ENCODE data around the gene SOX13.

Gene SOX13

DNA sequence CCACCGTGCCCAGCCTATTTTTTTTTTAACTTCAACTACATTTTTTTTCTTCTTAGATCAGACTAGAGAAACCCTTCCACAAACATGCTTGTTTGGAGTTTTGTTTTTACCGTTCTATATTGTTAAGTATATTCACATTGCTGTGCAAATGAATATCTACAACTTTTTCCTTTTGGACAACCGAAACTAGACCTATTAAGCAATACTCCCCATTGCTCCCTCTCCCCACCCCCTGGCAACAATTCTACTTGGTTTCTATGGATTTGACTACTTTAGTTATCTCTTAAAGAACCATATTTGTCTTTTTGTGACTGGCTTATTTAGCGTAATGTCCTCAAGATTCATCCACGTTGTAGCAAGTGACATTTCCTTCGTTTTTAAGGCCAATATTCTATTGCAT is 59.8 kb downstream of the SOX13 start:
- DNase-seq: no peak

DNA sequence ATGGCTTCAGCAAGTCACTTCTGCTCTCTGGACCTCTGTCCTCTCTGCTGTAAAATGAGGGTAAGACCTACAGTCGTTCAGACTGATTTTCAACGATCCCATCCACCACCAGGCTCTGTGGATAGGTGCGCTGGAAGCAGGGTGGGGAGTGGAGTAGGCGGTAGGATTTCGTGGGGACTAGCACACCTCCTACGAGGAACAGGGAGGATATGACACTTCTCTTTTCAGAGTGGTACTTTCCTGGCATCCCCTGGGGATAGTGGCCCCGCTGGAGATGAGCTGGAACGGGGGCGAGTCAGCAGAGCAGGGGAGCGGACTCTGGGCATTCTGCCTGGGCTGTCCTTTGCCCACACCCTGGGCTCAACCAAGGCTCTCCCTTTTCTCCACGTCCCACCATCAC is 61.2 kb downstream of the SOX13 start:
- no peak for DNase-seq

DNA sequence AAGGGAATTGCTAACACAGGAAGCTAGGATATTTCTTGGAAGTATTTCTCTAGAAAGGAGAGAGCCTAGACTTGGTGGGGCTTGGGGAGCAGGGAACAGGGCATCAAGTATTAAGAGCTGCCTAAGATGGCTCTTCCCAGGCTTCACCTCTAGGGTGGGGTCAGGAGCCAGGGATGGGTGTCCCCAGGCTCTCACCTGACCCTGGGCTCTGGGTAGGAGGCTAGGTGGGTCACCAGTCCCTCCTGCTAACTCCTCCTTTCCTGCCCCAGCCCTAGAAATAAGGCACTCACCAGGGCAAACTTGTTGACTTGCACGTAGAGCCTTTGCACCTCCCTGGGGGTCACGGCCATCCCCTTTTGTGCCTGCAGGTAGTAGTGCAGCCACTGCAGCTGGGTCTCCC is 63.9 kb downstream of the SOX13 start:
- no peak for DNase-seq

DNA sequence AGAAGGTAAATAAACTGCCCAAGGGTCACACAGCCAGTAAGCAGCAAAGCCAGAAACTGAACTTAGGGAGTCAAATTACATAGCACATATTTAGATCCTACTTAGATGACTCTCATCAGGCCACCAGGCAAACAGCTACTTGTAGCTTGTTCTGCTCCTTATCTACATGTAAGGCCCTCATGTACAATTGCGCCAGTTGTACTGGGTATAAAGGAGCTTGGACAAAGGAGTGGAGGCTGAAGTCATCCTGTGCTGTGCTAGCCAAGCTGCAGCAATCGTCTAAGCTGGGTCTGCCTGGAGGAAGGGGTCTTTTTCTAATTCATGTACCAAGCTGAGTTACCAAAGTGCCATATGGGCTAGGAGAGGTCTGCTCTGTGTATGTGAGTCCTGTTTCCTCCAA is 66.2 kb downstream of the SOX13 start:
- DNase-seq: no peak

DNA sequence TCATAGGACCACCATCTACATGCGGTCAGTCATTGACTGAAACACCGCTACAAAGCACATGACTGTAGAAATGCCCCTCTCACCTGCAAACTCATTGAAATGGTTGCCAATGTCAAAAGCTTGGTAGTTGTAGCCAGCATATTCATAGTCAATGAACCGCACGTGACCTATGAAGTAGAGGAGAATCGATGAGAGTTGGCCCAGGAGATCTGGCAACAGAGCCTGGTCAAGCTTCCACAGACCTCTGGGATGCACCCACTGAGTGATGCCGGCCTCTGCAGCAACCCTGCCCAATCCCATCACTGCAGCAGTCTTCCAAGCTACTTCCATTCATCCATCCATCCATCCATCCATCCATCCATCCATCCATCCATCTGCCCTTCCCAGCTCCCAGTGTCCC is 67.0 kb downstream of the SOX13 start:
- DNase-seq: no peak

DNA sequence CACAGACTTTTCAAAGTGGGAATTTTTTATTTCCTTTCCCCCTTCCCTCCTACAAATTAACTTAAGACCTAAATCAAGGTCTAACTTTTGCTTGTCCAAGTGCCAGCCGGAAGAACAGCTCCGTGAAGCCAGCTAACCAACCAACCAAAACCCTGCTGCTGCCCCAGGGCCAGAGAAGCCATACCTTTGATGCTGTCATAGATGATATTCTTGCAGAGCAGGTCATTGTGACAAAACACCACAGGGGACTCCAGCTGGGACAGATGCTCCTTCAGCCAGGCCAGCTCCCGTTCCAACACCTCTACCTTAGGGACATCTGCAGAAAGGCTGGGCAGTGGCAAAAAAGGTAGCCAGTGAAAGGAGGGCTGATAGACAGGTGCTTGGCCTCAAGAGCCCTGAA is 68.2 kb downstream of the SOX13 start:
- no peak for DNase-seq

DNA sequence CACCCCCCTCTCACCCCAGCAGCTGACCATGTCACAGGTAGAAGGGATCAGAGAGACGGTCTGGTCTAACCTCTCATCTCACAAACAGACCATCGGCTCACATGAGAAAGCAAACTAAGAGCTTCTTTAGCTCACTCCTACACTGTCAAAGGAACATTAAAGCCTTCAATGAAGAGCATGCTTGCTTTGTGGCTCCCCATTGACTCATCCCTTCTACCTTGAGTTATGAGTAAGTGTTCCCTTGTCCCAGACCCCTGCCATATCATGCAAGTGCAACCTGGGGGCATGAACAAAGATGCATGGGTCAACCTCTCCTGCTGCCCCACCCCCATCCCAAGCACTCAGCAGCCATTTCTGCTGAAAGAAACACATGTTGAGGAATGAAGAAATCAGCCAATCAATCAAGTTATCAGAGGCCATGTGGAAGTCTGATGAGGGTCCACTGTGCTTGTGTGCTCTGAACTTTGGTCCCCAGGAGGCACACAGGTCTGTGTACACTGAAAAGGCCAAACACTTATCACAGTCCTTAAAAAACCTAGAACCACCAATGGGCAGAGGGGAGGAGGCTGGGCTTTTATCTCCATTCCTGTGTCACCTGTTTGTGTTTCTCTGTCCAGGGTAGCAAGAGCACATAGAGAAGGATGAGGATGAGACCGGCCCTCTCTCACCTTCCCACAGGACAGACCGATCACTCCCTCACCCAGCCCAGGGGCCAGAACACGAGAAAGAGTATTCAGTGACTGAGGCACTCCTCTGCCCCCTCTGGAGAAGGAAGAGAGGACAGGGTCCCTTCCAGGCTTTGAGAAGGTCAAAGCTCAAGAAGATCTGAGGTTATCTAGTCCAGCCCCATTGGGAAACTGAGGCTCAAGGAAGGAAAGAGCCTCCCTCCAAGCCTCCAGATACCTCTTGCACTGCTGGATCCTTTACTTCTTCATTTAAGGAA is 69.4 kb downstream of the SOX13 start:
- DNase-seq: no peak

DNA sequence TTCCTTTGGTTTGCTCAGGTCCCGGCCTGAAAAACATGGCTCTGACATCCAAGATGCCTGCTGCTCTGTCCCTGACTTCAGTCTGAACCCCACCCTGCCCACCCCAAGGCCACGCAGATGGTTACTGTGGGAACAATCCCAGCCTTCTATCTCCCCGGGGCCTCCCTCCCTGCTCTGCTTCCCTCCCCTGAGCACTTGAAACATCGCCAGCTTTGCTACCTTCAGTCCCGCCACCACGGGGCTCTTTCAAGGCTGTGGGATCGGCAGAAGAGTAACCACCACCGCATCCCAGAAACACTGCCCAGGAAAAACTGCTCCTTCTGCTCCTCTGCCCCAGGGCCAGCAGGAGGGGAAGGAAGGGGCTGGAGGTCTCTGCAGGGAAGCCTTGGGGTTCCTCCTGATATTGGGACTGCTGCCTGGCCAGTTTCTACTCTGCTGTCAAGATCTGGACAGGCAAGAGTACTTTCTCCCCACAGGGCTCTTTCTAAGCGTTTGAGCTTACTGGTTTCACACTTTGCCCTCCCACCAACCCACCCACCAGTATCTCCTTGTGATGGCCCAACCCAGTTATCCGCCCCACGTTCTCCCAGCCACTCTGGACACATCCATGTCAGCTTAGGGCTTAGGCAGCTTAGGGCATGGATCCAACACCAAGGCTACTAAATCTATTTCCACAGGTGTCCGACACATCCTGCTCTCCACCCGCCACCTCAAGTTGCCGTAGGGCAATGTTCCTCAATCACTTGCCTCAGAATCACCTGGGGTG is 70.5 kb downstream of the SOX13 start:
- no peak for DNase-seq

DNA sequence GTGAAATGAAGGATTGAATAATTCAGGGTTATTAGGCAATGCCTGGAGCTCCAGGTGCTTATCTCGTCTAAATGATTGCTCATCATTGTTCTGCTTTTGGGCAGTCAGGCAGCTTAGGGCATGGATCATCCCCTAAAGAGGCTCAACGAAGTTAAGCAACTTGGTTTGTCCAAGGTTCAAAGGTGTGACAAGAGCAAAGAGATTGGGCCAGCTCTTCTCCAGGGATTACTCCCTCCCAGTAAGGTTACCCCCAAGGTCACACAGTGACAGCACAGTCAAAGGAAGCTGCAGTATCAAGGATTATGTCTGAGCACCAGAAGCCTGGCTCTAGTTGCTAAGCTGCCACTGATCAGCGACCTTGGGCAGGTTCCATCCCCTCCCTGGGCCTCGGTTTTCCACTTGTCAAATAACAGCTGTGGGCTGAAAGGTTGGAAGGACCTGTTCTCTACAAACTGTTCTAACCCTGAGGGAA is 72.2 kb downstream of the SOX13 start:
- no peak for DNase-seq

DNA sequence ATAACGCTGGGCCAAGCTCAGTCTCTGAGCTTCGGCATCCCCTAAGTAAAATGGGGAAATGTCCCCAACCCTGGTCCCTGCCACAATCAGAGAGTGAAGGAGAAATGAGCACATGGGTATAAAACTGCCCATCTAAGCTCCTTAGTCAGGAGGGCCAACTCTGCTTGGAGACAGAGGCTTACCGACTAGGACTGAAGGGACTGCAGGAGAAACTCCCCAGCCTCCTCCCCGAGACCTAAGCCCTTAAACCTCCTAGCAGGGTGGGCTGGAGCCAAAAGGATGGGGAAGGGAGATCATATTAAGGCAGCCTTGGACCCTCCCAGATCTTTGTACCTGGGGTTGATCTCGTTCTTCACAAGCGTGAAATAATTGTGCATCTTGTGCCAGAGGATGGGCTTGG is 73.4 kb downstream of the SOX13 start:
- no peak for DNase-seq

DNA sequence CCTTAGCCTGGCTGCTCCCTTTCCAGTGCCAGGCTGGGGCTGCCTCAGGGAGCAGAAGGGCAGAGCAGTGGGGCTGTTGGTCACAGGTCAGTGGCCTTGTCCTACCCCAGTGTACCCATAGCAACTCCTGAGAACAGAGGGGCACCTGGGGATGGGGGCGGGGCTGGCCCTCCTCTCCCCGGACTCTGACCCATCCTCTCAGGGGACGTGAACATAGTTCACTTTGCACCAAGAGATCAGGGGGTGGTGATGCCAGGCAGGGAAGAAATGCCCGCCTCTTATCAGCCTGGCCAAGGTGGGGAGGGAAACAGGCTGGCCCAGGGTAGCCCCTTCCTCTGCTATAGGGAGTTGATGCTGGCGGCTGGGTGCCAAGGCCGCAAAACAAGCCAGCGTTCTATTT is 74.0 kb downstream of the SOX13 start:
- DNase-seq: no peak

DNA sequence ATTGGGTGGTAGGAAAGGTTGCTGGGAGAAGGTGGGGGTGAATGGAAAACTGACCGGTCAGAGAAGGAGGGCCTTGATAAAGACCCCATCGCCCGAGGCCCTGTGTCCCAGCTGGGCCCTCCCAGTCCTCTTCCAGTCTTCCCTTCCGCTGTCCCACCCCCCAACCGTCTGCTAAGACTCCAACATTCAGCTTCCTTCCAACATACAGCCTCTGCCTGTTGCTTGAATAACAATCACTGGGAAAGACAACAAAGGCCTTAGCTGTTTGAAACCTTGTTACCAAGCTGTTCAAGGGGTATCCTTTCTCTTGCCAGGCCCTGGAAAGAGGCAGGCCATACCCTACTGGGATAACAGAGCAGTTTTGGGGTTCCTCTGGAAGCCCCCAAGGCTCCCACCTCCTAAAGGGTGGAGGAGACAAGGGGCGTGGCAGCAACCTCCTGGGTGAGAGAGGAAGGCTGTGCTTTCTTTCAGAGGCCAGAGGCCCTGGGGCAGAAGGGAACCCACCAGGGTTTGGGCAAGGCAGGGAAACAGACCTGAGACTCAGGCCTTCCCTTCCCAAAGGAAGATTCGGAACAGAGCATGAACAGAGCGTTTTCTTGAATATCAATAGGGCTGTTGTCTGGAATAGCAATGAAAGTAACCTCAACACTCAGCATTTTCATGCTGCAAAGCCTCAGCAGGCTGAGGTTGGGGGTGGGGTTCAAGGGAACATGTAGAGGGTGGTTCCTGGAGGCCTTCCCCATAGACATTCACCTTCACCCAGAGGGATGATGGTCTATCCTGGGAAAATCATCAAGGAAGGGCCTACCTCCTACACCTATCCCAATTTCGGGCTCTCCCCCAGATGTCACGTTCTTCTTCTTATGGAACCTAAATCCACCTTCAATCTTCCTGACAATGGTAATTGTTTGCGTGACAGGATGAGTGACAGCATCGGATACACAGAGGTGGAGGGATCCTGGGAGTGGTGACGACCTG is 74.8 kb downstream of the SOX13 start:
- DNase-seq: no peak

DNA sequence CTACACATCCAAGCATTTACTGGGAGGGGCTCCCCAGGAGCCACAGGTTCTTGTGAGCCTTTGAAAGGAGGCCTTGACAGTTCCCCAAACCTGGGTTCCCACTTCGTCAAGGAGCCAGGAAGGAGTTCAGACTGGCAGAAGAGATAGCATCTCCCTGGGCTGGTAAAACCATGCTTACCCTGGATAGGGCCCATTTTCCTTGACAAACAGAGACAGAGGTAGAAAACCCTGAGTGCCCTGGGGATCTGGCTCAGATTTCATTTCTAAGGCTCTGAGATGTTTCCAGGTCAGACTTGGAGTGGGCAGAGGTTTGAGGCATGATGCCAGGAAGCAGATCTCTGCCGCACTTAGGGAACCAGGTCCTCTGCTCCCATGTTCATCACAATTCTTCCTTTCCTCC is 76.2 kb downstream of the SOX13 start:
- no peak for DNase-seq

DNA sequence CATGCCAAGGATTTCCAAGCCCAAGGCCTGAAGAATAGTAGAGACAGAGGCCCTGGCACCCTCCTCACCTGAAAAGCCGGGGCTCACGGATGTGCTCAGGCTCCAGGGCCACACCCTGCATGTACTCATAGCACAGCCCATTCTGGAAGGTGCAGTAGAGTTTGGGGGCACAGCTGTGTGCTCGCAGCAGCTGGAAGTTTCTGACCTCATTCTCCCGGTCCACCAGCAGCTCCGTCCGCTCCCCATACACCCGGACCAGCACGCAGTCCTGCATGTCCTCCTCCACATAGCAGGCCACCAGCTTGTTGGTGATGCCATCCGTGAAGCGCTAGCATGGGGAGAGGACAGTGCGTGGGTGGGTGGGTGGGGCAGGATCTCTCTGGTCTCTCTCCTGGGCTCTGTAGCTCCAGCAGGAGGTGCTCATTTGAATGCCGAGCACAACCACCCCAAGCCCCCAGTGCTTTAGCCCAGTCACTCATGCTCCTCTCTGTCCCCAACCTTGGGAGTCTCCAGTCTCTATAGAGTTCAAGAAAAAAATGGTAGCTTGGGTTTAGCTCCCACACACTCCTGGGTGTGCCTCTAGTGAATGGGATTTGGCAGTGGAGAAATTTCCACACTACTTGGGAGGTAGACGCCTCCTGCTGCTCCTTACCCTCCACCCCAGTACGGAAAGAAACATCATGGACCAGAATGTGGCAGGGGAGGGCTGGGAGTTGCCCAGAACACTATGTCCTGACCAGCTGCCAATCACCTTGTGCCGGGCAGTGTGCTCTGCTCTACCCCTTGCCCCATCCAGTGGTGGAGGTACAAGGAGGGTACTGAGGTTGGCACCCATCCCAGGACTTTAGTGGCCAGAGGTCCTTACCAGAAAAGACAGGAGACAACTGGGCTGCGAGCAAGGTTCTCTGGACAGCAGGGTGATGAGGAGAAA is 77.0 kb downstream of the SOX13 start:
- DNase-seq: no peak

DNA sequence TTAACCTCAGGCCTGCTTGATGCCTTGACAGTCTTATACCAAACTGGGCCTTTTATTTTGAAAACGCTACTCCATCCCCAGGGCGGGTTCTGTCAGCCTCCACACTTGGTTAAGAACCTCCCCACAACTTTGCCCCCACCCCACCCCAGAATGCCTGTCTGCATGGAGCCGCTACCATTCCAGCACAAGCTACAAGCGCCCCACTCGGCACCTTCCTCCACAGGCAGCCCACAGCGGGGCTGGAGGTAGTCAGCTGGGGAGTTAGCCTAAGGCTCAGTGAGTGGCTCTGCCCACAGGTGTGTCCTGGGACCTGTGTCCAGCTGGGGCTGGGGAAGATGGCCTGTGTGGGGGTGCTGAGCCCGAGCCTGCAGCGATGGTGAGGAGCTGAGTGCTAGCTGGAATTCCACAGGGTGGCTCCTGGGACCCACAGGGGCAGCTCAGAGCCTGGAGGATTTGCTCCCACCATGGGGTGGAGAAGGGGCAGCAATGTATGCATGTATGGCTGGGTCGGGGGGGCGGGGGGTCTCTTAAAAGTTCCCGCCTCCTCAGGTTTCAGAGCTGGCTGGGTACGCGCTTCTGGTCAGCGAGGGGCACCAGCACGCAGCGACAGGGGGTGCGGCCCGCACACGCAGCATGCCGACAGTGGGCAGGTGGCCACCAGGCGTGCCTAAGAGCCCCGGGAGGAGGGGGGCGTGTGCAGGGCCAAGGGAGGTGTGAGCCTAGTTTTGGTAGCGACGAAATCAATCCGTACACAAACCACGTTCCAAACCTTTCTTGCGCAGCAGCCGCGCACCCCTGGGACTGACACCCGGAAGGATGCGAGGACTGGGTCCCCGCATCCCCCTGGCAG is 78.0 kb downstream of the SOX13 start:
- no peak for DNase-seq

DNA sequence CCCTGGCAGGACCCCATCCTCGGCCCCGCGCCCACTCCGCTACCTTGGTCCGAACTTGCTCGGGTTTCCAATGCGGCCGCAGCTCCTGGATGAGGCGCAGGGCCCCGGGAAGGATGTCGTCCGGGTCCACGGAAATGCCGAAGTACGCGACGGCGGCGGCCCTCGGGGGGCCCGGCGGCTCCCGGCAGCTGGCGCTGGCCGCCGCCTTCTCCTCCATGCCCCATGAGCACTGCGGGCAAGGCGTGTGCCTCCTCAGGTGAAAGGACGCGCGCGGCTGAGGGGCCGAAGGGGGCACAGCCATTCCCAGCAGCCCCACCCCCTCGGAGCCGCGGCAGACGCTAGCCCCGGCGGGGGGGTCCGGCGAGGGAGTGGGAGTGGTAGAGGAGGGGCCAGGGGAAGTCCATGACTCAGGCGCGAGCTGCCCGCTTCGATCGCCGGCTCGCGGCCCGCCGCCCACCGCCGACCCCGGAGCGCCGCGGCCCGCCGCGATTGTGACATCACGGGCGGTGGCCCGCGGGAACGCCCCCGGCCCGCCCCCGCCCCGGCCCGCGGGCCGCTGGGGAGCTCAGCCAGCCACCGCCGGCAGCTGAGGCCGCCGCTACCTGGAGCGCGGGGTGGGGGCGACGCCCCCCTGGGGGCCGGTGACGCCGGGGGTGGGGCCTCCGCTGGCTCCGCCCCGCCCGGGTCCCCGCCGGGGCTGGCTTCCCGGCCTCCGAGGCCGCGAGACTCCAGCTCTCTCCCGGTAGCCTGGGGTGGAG is 78.8 kb downstream of the SOX13 start, which contains the start of gene ETNK2:
Gene ETNK2 (minus strand): TSS at position 493 of the 758 bp plus-strand sequence. CDS start 192 bp downstream, at position 301.
- DNase-seq: no peak

DNA sequence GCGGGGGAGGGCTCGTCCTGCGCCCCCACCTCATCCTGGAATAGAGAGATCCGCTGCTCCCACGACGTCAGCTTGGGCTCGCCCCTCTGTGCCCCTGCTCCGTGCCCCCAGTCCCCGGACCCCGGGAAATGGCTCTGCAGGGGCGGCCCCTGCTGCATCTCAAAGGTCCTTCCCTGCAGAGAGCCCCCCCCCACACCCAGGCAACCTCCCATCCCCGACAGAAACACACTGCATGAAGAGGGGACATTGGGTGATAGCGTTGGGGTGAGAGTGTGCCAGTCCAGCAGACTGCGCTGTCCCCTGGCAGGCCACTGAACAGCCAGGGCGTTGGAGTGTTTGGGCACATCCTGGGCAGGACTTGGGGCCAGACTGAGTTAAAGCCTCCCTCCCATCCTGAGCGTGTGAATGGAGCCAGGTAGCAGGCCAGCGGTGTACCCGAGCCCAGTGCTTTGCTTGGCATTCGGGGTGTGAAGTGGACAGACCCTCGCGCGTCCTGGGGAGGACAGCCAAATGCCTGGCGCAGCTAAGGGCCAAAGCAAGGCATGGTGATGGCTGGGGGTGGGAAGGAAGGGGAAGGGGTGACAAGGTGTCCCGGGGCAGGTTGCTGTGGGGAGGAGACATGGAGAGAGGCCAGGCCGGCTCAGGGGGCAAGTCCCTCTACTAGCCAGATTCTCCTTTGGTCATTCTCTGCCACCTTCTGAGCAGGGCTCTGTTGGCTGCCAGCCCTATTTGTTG is 79.6 kb downstream of the SOX13 start:
- DNase-seq: no peak

DNA sequence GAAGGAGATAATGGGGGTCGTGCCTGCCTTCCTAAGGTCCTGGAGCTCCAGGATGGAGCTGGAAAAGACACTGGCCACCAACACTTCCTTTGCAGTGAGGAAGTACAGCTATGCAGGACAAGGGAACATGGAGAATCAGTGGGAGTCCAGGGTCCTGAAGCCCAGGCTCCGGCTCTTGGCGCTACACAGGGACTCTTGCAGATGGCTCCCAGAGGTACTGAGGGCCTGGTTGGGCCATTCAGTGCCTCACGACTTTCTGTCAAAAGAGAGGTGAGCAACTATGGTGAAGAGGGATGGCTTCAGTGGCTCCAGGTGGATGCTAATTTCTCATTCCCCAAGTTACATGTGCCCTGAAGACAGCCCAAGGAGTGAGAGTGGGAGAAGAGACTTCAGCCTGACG is 80.8 kb downstream of the SOX13 start:
- no peak for DNase-seq

Data from NK-92 treated with Interleukin-12 subunit alpha and Interleukin-12 subunit beta, amount 100 ng/mL, for 24 hours (cell line).